RWPE1 (cell line): Measurements from ENCODE around the gene CAPN2.

ENCODE experiments used
- CTCF ChIA-PET: fragments of 350-600 bp; sonication (Branson Sonifier 250); formaldehyde crosslinking; extraction: SDS; loops from one replicate; lab custom pipeline; 2021; lab: Yijun Ruan, JAX
- POLR2A ChIA-PET: fragments of 400-600 bp; formaldehyde crosslinking; extraction: SDS; loops from one replicate; lab custom pipeline; 2020; ENCODE audit warnings: antibody characterized with exemption; ENCODE audit not compliant: low non-redundant PET; lab: Yijun Ruan, JAX
- DNase-seq: peaks from one replicate; pipeline ENCODE4 v3.0.0; 2012; ENCODE audit warnings: low spot score
- H3K27ac ChIP-seq: fragments of 450-650 bp; 2 replicates; pipeline ENCODE4 v1.5.1; 2017
- CTCF ChIP-seq: fragments of 450-650 bp; conservative IDR thresholded peaks from 2 replicates; pipeline ENCODE4 v1.5.1; 2017; ENCODE audit warnings: low read depth, mild to moderate bottlenecking

CAPN2 gene

GRCh38 chr1:223715604-223716172 lies 3.3 kb downstream of the CAPN2 start:
- CTCF ChIA-PET = no interaction called here

GRCh38 chr1:223716302-223716862 lies 4.0 kb downstream of the CAPN2 start:
- no peak for TF ChIP-seq CTCF
- peak overlapping the region; percentile 49 for H3K27ac ChIP-seq
- DNase-seq = no peak
- CTCF ChIA-PET = no interaction called here
- POLR2A ChIA-PET = no interaction called here

More at GRCh38 chr1:223715604-223716172, 3.3 kb downstream of the CAPN2 start:
- peak overlapping the region; percentile 94 for H3K27ac ChIP-seq
- no peak for TF ChIP-seq CTCF
- DNase-seq = no peak
- POLR2A ChIA-PET = no interaction called here

- peak overlapping the region; percentile 63 for H3K27ac ChIP-seq
- no peak for TF ChIP-seq CTCF
- POLR2A ChIA-PET = no interaction called here
- CTCF ChIA-PET = no interaction called here
- DNase-seq = no peak
Observed at GRCh38 chr1:223717123-223717522, 4.8 kb downstream of the CAPN2 start.

- POLR2A ChIA-PET = no interaction called here
- peak overlapping the region; percentile 63 for H3K27ac ChIP-seq
- CTCF ChIA-PET = no interaction called here
- DNase-seq = no peak
- TF ChIP-seq CTCF = no peak
Observed at GRCh38 chr1:223717695-223718363, 5.5 kb downstream of the CAPN2 start.

- H3K27ac ChIP-seq = peak overlapping the region; percentile 72
- POLR2A ChIA-PET = no interaction called here
- CTCF ChIA-PET = no interaction called here
- TF ChIP-seq CTCF = no peak
- no peak for DNase-seq
Observed at GRCh38 chr1:223718850-223719249, 6.5 kb downstream of the CAPN2 start.

GRCh38 chr1:223720971-223721591 lies 8.7 kb downstream of the CAPN2 start:
- no peak for DNase-seq
- CTCF ChIA-PET = interaction anchor here (0.5 kb wide), 1 partner anchor 110 kb away, joined by 3 read pairs; no protein-coding TSS in a partner anchor
- peak overlapping the region; percentile 72 for H3K27ac ChIP-seq
- POLR2A ChIA-PET = no interaction called here
- TF ChIP-seq CTCF = no peak
